Adipose tissue (tissue), 3 donors: ENCODE data around the gene SPCS2. TPM values are rescaled to one million over a fixed set of nuclear protein-coding genes. Genes with fewer than 3 reads are reported as not detected.

Experiments used
- H3K27ac ChIP-seq: one replicate; pipeline ENCODE4 v1.5.1; 2013; ENCODE audit warnings: low read depth, low read length
- WGBS, 3 donors: extraction: QIAGEN DNeasy Blood & Tissue Kit; methylation state at CpG; one replicate each; pipeline ENCODE4 v1.1.7; 2013; 5-methylcytosine and 5-hydroxymethylcytosine counted together
- polyA plus RNA-seq, 3 donors: library from polyadenylated mRNA; stranded (reverse); fragments of 200-250 nt; gene quantifications; one replicate each; pipeline ENCODE4 v1.2.3, GENCODE V29; 2013
- donor health status: healthy with polysubstance abuse.
- donor health status: Bipolar disorder and iron deficiency.
- donor health status: healthy.

The SPCS2 gene
- polyA plus RNA-seq, 3 donors = 58.1 to 85.6 (median 67.9) TPM

- H3K27ac ChIP-seq = no peak overlapping the region
- WGBS, 3 donors = 96 to 100% (median 97%) methylated on average over 1 of the region's 1 CpG
Observed at GRCh38 chr11:75025561-75025960, 76.5 kb downstream of the SPCS2 start.

DNA sequence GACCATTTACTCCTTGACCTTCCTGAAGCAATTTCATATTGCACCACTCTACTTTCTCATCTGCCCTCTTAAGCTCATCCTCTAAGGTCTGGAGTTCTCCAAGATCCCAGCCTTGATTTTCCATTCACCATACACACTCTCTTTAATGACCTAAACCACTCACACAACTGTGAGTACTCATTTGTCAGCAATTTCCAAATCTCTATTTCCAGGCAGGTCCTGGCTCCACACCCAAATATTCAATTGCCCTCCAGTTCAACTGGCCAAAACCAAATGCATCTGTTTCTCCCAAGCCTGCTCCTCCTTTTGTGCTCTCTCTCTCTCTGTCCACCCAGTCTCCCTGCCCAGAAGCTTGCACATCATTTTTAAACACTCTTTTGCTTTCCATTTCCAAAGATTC is 79.3 kb downstream of the SPCS2 start:
- no peak overlapping the region for H3K27ac ChIP-seq

Other genes starting within 250 kb of the SPCS2 start
- 1 to 10 TPM in 1 of 3 donors, under 1 TPM in 2; 0.22 to 1.5 (median 0.34) TPM for gene CHRDL2, start 217.8 kb upstream of the SPCS2 start, polyA plus RNA-seq
- 1 to 10 TPM; 2.2 to 3.4 (median 2.9) TPM for gene RNF169, start 200.4 kb upstream of the SPCS2 start, polyA plus RNA-seq
- 1 to 10 TPM; 1.0 to 5.8 (median 2.4) TPM for gene XRRA1, start 175 bp upstream of the SPCS2 start, polyA plus RNA-seq
- gene NEU3, start 39.7 kb downstream of the SPCS2 start, polyA plus RNA-seq = 1 to 10 TPM; 2.6 to 3.1 (median 2.6) TPM
- gene OR2AT4, start 147.6 kb downstream of the SPCS2 start, polyA plus RNA-seq = not detected
- 10 to 100 TPM; 15.2 to 23.4 (median 16.5) TPM for gene SLCO2B1, start 201.8 kb downstream of the SPCS2 start, polyA plus RNA-seq